Progenitor cell of endocrine pancreas (in vitro differentiated cells): ENCODE measurements around the gene AGBL5. TPM values are rescaled to one million over a fixed set of nuclear protein-coding genes. Genes with fewer than 3 reads are reported as not detected.

Experiments
- DNase-seq: peaks from one replicate; pipeline ENCODE4 v3.0.0; 2021; ENCODE audit warnings: low spot score; ENCODE audit not compliant: unreplicated experiment
- H3K27ac Mint-ChIP-seq: 2 replicates; pipeline ENCODE4 v1.8.0; 2021; ENCODE audit warnings: mild to moderate bottlenecking, moderate library complexity, mixed read lengths
- H3K27me3 Mint-ChIP-seq: 2 replicates; pipeline ENCODE4 v1.8.0; 2021; ENCODE audit warnings: mixed read lengths
- H3K36me3 Mint-ChIP-seq: 2 replicates; pipeline ENCODE4 v1.8.0; 2022; ENCODE audit warnings: mixed read lengths; ENCODE audit not compliant: insufficient read depth
- H3K4me1 Mint-ChIP-seq: 2 replicates; pipeline ENCODE4 v1.8.0; 2021; ENCODE audit warnings: low read depth, mixed read lengths
- H3K4me3 Mint-ChIP-seq: 2 replicates; pipeline ENCODE4 v1.8.0; 2021; ENCODE audit warnings: low read depth, mild to moderate bottlenecking, moderate library complexity, mixed read lengths
- H3K9me3 Mint-ChIP-seq: 2 replicates; pipeline ENCODE4 v1.8.0; 2021; ENCODE audit warnings: low read depth, mixed read lengths
- CTCF ChIP-seq: fragments of 200-600 bp; sonication (generic); IDR thresholded peaks from one replicate; pipeline ENCODE4 v1.5.0; 2021; ENCODE audit warnings: antibody characterized with exemption, mild to moderate bottlenecking; ENCODE audit not compliant: unreplicated experiment
- total RNA-seq: library from RNA; stranded (reverse); gene quantifications from 2 replicates; pipeline ENCODE4 v1.2.1, GENCODE V29; 2021

AGBL5 gene
- total RNA-seq, 1 donor from 2014 or later, result 60.2 TPM

GRCh38 chr2:27019931-27020855 lies 31.3 kb upstream of the AGBL5 start:
- Mint-ChIP-seq H3K27me3 (no peaks in the 10 kb centered on the region), H3K27ac (no peak overlapping the region), H3K4me1 (peaks cover 2% of the 10 kb centered on the region), H3K9me3 (no peaks in the 10 kb centered on the region), H3K4me3 (no peak overlapping the region), H3K36me3 (peaks cover 3% of the 10 kb centered on the region)
- no peak for DNase-seq
- no peak for TF ChIP-seq CTCF

DNA sequence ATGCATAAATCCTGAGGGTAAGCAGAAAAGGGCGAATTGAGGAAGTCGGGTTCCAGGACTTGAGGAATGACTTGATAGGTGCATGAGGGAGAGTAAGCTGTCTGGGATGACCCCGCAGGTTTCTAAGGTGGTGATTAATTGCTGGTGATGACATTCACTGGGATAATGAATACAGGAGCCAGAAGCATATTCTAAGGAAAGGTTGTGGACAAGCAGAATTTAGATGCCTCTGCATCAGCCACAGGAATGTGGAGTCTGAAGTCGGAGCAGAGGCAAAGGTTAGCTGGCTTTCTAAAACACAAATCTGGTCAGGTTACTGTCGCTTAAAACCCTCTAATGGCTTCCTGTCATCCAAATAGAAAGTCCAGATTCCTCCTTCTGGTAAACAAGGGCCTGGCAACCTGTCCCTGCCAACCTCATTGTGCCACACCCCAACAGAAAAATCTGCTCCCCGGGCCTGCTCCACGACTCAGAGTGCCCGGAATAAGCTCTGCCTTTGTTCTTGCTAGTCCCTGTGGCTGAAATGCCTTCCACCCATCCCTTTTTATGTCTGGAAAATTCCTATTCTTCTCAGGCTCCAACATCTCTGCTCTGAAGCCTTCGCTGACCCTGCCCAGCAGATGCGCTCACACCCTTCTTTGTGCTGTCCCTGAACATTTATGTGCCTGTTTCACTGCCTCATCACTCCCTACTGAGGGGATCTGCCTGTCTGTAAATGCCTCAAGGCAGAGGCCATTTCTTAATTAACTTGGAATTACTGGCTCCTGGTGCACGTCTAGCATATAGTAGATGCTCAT lies 30.0 kb upstream of the AGBL5 start:
- peaks cover 4% of the 10 kb centered on the region for H3K36me3 Mint-ChIP-seq
- H3K4me1 Mint-ChIP-seq, result peaks cover 2% of the 10 kb centered on the region
- no peaks in the 10 kb centered on the region for H3K27me3 Mint-ChIP-seq
- H3K4me3 Mint-ChIP-seq, result no peak overlapping the region
- H3K27ac Mint-ChIP-seq, result no peak overlapping the region
- no peak for TF ChIP-seq CTCF
- no peak for DNase-seq
- no peaks in the 10 kb centered on the region for H3K9me3 Mint-ChIP-seq

DNA sequence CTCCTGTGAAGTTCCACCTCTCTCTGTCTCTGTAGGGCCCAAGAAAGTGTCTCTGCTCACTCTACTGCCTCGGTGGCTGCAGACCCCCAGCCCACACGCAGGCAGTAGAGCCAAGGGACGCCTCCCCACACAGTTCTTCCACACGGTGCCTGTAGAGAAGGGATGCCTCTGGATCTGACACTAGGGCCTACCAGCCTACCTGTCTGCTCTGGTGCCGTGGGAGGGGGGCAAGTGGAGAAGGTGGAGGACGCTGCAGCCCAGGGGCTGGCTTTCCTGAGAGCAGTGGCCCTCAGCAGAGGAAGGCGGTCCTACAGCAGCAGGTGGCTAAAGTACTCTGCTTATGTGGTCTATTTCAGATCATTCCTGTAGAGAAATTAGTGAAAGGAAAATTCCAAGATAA lies 27.7 kb upstream of the AGBL5 start:
- no peak for DNase-seq
- no peaks in the 10 kb centered on the region for H3K9me3 Mint-ChIP-seq
- no peak for TF ChIP-seq CTCF
- no peaks in the 10 kb centered on the region for H3K27me3 Mint-ChIP-seq
- H3K4me1 Mint-ChIP-seq, result peaks cover 2% of the 10 kb centered on the region
- H3K36me3 Mint-ChIP-seq, result peaks cover 5% of the 10 kb centered on the region
- H3K27ac Mint-ChIP-seq, result no peak overlapping the region
- no peak overlapping the region for H3K4me3 Mint-ChIP-seq

DNA sequence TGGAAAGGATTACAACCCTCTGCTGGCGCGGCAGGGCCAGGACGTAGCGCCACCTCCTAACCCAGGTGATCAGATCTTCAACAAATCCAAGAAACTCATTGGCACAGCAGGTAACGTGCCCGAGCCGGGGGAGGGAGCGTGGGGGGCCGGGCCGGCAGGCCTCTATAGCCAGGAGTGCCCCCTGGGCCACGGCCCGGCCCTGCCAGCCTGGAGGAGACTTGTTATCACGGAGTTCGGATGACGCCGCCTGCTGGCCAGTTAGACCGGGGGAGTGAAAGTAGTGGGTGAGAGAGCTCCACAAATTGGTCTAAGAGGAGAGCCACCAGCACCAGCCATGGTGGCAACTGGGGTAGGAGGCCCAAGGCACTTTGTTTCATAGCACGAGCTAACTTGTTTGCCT lies 27.3 kb upstream of the AGBL5 start:
- no peak for DNase-seq
- H3K27me3 Mint-ChIP-seq, result no peaks in the 10 kb centered on the region
- peak; percentile 26 for TF ChIP-seq CTCF
- peaks cover 2% of the 10 kb centered on the region for H3K4me1 Mint-ChIP-seq
- H3K27ac Mint-ChIP-seq, result no peak overlapping the region
- no peaks in the 10 kb centered on the region for H3K9me3 Mint-ChIP-seq
- H3K4me3 Mint-ChIP-seq, result no peak overlapping the region
- peaks cover 5% of the 10 kb centered on the region for H3K36me3 Mint-ChIP-seq

DNA sequence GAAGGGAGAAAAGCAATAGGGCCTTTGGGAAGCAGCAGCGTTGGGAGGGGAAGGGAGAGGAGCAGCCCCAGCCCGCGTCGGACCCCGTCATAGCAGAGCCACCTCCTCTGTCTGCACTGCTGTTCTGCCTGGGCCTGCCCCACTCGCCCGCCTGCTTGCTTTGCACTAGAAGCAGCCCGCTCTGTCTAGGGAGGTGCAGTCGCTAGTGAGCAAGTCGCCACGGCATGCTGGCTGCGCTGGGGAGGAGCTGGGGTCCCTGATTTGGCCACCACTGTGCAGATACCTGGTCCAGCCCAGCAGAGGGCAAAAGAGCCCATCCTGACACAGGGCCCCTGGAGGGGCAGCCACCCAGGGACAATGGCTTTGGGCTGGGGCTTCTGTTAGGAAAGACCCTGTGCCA lies 26.7 kb upstream of the AGBL5 start:
- H3K4me3 Mint-ChIP-seq, result no peak overlapping the region
- no peak overlapping the region for H3K27ac Mint-ChIP-seq
- H3K4me1 Mint-ChIP-seq, result peaks cover 2% of the 10 kb centered on the region
- H3K36me3 Mint-ChIP-seq, result peaks cover 5% of the 10 kb centered on the region
- no peak for DNase-seq
- no peak for TF ChIP-seq CTCF
- H3K9me3 Mint-ChIP-seq, result no peaks in the 10 kb centered on the region
- no peaks in the 10 kb centered on the region for H3K27me3 Mint-ChIP-seq
